Stimulated activated CD8-positive, alpha-beta memory T cell treated with anti-CD3 and anti-CD28 coated beads, Interleukin-2, amount 100 ng/mL, for 48 hours (primary cell): ENCODE data around the gene SLC17A3.

ENCODE experiments used
- DNase-seq, 2 donors: peaks; one replicate each; pipeline ENCODE4 v3.0.0-alpha.2; 2020; ENCODE audit warnings: low read depth in 2 of 2

Gene SLC17A3

DNA sequence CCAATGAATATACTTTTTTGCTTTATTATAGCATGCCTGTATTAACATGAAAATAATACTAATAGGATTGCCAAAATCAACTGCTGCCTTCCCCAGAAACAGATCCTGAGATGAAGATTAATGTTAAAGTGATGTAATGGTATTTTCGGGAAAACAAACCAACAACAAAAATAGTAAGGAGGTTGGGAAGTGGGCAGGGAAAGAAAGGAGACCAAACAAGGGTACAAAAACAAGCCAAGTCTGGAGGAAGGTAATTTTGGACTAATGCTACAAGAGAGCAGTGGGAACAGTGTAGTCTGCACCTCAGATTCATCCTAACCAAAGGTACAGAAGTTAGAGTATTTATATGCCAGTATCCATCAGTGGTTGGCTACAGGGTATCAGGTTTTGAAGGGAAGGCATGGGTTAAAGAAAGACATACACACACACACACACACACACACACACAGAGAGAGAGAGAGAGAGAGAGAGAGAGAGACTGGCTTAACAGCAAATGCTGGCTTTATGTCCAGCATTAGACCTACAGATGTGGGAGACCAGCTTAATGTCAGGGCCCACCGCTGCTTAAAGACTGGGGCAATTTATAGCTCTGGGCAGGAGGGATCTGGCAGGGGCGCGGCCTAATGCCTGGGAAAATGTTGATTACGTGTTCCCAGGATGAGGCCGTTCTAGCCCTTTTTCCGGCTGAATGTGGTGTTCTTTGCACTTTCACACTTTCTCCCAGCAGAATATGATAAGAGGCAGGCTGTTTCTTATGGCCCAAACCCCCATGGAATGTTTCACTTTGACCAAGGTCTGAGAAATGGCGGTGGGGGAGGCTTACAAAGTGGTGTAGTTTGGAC, 38.4 kb downstream of the SLC17A3 start:
- no peak for DNase-seq

DNA sequence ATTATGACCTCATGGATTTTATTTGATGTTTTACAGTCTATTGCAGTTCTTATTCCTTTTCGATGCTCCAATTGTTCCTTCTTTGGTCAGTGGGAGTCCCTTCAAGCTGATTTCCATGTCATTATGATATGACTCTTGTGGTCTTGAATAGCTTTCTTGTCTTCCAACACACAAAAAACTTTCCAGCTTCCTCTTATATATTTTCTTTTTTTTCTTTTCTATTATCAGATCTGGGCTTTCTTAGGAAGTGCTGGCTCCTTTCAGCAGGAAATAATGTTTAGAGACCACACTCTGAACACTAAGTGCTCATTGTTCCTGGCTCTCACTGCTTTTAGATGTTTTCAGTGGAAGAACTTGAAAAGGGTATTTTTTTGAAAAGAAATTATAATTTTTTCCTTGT, 39.1 kb downstream of the SLC17A3 start:
- no peak for DNase-seq

DNA sequence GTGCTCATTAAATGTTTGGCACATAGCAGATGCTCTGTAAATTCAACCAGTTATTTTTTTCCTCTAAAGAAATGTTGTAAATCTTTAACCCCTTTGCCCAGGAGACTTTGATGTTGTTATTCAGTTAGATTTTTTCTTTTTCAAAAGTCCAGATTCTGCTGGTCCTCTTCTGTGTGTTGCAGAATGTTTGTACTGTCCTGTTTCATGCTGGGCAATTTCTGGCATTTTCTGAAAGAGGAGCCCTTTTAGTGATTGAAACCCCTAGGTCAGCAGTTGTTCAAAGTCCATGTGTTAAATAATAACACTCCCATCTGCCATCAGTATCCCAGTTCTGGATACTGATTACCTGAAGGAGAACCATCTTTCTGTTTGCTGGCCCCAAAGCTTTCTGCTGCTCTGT, 40.9 kb downstream of the SLC17A3 start:
- DNase-seq, result no peak

DNA sequence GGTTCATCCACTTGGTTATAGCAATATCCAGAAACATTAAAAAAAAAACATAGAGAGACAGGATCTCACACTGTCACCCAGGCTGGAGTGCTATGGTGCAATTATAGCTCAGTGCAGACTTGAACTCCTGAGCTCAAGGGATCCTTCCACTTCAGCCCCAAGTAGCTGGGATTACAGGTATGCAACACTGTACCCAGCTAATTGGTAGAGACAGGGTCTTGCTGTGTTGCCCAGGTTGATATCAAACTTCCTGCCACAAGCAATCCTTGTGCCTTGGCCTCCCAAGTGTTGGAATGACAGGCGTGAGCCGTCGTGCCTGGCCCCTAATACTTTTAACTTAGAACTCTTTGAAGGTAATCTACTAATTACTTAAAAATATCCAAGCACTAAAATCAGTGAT, 41.4 kb downstream of the SLC17A3 start:
- no peak for DNase-seq

DNA sequence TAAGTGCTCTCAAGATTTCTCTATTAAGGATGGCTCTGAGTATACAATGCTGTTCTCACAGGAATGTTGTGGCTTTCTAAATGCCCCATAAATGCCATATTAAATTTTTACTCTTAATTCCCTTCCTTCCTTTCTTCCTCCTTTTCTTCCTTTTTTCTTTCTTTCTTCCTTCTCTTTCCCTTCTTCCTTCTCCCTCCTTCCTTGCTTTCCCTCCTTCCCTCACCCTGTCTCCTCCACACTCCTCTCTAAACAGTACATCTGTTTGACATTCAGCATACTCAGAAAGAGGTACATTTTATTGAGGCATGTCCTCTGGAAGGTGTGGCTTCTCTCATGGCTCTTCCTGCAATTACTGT, 41.8 kb downstream of the SLC17A3 start:
- no peak for DNase-seq

DNA sequence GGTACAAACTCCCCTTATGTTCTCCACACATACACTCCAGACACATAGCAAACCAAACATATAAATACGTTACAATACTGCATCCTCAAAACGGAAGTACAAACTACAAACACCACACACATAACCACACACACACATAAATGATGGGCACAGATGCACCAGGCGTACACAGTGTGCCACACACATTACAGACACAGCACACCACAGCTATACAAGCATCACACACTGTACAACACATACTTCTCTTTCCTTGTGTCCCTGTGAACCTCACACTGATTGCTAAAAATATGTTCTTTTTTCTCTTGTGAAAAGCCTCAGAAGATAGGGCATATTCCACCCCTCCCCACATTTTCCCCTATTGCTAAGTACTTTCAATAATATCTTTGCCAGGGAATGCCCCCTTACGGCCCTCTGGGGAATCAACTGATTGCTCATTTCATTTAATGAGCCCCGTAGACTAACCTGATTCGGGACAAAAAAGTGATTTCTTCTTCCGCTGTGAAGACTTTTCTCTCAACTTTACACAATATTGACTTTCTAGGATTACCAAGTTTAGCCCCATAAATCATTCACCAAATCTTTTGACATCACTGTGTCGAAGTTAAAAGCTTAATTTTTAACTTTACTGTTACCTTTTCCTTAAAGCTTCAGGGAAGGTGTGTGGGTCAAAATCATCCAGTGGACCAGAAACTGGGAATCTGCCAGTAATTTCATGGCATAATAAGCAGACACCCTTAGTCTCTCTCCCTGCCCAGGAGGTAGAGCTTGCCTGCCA, 42.3 kb downstream of the SLC17A3 start, which contains the start of gene SLC17A1:
Gene SLC17A1, minus strand, starts transcription at position 521 of the 775 bp plus-strand sequence. CDS start 1,495 bp downstream, outside the sequence.
- no peak for DNase-seq

DNA sequence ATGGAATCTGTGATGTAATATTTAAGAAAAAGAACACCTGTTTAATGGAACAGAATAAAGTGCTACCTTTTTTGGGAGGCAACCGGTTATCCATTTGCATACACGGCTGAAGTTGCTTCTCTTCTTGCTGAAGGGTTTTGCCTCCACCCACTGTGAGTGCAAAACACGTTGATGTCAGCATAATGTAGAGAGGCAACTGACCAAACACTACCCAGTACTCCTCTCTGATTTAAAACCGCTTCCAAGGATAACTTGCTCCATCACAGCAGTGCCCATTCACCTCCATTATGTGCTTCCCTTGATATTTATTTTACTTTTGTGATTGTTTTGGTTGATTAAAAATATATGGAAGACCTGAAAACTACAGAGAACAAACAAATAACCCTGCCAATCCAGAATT, 43.6 kb downstream of the SLC17A3 start:
- no peak for DNase-seq

DNA sequence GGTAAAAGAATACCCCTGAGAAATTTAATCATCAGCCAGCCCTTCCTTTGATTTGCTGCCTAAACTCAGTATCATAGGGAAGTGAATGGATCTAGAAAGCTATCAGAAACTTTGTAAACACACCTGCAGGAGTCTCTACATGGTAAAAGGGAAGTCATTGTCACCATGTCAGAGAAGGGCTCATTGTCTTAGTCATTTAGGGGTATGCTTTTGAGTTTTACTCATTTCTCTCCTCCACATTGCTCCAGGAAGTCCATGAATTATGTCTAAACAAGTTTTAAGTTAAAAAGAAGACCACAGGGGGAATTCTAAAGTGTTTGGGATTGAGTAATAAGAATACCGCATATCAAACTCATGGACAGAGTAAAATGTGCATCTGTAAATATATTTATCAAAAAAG, 44.7 kb downstream of the SLC17A3 start:
- no peak for DNase-seq

DNA sequence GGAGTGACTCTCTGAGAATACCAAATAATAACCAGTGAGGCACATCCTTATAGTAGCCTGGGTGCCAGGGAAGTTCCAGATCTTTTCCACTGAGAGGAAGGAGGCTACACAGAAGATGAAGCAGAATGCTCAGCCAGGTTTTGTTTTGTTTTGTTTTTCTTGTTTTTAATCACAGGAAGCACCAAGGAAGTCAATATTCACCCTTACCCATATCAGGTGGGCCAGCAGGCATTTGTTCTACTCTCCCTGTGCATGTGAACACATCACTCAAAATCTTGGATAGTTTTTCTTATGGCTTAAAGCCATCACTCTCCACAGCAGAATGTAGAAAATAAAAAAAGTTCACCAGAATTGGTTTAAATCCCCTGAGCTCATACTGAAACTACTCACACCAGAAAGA, 52.7 kb downstream of the SLC17A3 start:
- DNase-seq, result no peak

DNA sequence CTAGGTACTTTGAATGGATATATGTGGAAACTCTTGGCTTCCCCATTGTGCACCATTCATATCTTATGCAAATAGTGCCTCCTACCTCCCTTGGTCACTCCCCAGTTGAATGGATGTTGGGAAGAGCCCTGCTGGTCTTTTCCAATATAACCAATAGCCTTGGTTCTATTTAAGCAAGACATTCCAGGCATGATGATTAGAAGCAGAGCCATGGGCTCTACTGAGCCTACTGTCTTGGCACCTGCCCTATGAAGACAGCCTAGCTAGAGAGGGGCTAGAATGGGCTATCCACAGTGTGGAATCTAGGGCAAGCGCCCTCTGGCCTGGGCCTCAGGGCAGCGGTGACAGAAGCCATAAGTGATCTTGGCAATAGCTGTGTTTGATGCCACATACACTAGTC, 57.8 kb downstream of the SLC17A3 start:
- DNase-seq, result no peak

DNA sequence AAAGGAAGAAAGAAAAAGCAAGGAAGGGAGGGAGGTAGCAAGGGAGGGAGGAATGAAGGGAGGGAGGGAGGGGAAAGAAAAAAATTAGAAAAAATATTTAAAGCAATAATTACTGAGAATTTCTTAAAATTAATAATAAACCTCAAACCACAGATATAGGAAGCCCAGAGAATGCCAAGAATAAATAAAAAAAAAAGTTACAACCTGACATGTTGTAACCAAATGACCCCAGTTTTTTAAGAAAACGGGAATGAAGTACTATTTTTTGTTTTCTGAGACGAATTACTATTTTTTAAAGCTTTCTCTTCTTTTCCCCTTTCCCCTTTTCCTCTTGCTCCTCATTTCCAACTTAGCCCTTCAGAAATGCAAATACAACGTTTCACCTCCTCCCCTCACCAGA, 58.8 kb downstream of the SLC17A3 start:
- no peak for DNase-seq

DNA sequence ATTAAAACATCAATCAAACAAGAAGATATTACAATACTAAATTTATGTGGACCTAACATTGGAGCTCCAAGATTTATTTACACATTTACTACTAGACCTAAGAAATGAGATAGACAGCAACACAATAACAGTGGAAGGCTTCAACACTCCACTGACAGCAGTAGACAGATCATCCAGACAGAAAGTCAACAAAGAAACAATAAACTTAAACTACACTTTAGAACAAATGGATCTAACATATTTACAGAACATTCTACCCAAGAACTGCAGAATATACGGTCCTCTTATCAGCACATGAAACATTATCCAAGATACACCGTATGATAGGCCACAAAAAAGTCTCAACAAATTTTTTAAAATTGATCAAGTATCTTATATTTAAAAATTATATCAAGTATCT, 69.2 kb downstream of the SLC17A3 start:
- no peak for DNase-seq

DNA sequence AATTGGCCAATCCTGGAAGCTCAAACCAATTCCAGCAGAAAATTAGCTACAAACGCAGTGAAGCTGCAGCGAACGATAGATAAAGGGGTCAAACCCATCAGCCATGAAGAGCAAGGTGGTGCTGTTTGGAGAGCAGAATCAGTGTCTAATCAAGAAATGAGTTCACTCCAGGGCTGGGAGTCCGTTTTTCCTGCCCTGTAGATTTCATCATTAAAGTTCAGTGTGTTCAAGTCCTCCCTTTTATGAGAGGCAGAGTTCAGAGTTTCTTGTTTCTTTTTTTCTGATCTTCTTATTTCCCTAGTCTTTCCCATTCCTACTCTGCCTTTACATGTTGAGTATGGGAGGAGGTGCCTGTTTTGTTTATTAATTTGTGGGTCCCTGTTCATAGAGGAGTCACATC, 72.6 kb downstream of the SLC17A3 start:
- no peak for DNase-seq
